HL-60 (cell line): ENCODE results near the gene SDHC.
A peak's percentile ranks its signal among the peaks of the same experiment; 100 is the strongest.
"Not testable (repeated sequence)": the region's sequence is repeated elsewhere in the genome, so short reads cannot be mapped to it uniquely, and the experiment has no call there.

Experiments used
- DNase-seq, 2 experiments: peaks; one replicate each; pipeline ENCODE4 v3.0.0-alpha.2; 2010 to 2020; ENCODE audit warnings: low read depth in 1 of 2, low spot score in 1 of 2
- H3K27ac ChIP-seq: fragments of 250-450 bp; sonication (Bioruptor Pico); replicated peaks from 2 replicates; pipeline ENCODE4 v1.5.1; 2020; ENCODE audit warnings: mild to moderate bottlenecking, moderate library complexity
- H3K27me3 ChIP-seq: fragments of 250-450 bp; sonication (Bioruptor Pico); 2 replicates; pipeline ENCODE4 v1.5.1; 2021; ENCODE audit warnings: mild to moderate bottlenecking, moderate library complexity; ENCODE audit not compliant: insufficient read depth, poor library complexity, severe bottlenecking
- H3K4me3 ChIP-seq: replicated peaks from 2 replicates; pipeline ENCODE4 v1.5.1; 2011; ENCODE audit warnings: mild to moderate bottlenecking, control low read depth, low read length; ENCODE audit not compliant: insufficient read depth
- GABPA ChIP-seq: IDR thresholded peaks from 2 replicates; pipeline ENCODE4 v1.6.1; 2012; ENCODE audit warnings: low read depth
- POLR2AphosphoS5 ChIP-seq: IDR thresholded peaks from 2 replicates; pipeline ENCODE4 v1.6.1; 2012; ENCODE audit warnings: low read depth
- SPI1 ChIP-seq: IDR thresholded peaks from 2 replicates; pipeline ENCODE4 v1.6.1; 2012; ENCODE audit warnings: low read depth, mild to moderate bottlenecking, borderline replicate concordance
- TF ChIP-seq, protein P1 (sequence below): IDR thresholded peaks from 2 replicates; pipeline ENCODE4 v1.6.1; 2012; ENCODE audit warnings: low read depth; ENCODE audit not compliant: insufficient replicate concordance
- TF ChIP-seq, protein P2 (sequence below): IDR thresholded peaks from one replicate; pipeline ENCODE4 v1.5.1; 2011; ENCODE audit warnings: low read length, control low read depth, inconsistent platforms; ENCODE audit not compliant: insufficient read depth

Gene SDHC

DNA sequence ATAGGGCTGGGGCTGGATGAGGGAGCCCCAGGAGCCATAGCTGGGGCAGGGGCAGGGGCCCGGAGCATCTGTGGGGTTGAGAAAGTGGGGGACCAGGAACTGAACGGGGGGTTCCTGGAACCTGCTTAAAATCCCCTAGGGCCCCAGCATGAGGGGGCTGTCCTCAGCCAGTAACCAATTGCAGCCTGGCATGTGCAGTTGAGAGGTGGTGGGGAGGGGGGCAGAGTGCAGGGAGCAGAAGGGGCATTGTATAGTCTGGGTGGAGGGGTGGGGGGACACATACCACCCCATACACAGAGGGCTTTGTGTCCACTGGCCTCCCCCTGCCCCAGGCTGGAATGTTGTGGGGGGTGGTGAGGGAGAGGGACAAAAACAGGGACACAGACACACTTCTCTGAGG is 4.3 kb upstream of the SDHC start, which contains the start of gene MPZ:
Gene MPZ, minus strand, starts transcription at position 101 of the 400 bp plus-strand sequence. Its CDS starts 63 bp downstream, at position 38.
- H3K4me3 ChIP-seq, result no peak within 1 kb of the TSS
- no peak for TF ChIP-seq POLR2AphosphoS5
- TF ChIP-seq GABPA, result no peak
- TF ChIP-seq SPI1, result no peak
- H3K27ac ChIP-seq, result no peak within 1 kb of the TSS
- no peak for DNase-seq
- no peaks in the 10 kb centered on the region for H3K27me3 ChIP-seq

DNA sequence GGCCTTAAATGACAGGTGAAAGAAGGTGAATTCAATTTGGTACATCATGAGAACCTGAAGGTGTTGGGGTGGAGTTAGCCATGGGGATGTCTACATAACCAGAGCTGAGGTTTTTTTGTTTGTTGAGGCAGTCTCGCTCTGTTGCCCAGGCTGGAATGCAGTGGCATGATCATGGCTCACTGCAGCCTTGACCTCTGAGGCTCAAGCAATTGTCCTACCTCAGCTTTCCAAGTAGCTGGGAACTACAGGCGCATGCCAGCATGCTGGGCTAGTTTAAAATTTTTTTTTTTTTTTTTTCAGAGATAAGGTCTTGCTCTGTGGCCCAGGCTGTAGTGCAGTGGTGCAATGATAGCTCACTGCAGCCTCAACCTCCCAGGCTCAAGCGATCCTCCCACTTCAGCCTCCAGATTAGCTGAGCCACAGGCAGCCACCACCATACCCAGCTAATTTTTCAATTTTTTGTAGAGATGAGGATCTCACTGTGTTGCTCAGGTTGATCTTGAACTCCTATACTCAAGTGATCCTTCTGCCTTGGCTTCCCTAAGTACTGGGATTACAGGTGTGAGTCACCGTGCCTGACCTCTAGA is 2.5 kb upstream of the SDHC start:
- H3K4me3 ChIP-seq, result no peak overlapping the region

DNA sequence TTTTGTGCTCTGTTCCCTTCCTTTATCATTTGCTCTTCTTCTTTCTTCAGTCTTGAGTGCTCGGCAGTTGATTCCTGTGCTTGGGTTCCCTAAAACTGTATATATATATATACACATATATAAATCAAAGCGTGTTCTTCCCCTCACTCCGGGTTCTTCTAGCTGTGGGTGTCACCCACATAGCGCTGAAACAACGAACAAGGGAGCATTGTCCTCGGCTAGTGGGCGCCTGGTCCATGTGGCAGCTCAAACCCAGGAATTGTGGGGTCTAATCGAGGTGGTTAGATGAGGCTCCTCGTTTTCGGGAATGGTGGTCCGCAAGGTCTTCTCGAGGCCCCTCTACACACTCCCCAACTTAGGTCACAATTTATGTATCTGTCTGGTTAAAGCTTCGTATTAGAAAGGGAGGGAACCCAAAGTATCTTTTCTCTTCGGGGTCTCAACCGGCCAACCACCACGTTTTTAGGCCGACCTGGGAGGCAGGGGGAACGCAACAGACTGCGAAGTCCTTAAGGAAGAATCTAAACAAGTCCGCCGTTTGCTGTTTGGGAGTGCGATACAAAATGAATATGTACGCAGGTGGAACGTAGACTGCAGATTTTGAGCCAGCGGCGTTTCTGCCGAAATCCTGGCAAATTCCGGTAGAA is 504 bp upstream of the SDHC start:
- H3K27ac ChIP-seq, result peak overlapping the region; percentile 93
- H3K27me3 ChIP-seq, result no peaks in the 10 kb centered on the region
- no peak for DNase-seq
- no peak for TF ChIP-seq GABPA
- no peak for TF ChIP-seq POLR2AphosphoS5
- TF ChIP-seq, protein P1, sequence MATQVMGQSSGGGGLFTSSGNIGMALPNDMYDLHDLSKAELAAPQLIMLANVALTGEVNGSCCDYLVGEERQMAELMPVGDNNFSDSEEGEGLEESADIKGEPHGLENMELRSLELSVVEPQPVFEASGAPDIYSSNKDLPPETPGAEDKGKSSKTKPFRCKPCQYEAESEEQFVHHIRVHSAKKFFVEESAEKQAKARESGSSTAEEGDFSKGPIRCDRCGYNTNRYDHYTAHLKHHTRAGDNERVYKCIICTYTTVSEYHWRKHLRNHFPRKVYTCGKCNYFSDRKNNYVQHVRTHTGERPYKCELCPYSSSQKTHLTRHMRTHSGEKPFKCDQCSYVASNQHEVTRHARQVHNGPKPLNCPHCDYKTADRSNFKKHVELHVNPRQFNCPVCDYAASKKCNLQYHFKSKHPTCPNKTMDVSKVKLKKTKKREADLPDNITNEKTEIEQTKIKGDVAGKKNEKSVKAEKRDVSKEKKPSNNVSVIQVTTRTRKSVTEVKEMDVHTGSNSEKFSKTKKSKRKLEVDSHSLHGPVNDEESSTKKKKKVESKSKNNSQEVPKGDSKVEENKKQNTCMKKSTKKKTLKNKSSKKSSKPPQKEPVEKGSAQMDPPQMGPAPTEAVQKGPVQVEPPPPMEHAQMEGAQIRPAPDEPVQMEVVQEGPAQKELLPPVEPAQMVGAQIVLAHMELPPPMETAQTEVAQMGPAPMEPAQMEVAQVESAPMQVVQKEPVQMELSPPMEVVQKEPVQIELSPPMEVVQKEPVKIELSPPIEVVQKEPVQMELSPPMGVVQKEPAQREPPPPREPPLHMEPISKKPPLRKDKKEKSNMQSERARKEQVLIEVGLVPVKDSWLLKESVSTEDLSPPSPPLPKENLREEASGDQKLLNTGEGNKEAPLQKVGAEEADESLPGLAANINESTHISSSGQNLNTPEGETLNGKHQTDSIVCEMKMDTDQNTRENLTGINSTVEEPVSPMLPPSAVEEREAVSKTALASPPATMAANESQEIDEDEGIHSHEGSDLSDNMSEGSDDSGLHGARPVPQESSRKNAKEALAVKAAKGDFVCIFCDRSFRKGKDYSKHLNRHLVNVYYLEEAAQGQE, result no peak
- TF ChIP-seq, protein P2, sequence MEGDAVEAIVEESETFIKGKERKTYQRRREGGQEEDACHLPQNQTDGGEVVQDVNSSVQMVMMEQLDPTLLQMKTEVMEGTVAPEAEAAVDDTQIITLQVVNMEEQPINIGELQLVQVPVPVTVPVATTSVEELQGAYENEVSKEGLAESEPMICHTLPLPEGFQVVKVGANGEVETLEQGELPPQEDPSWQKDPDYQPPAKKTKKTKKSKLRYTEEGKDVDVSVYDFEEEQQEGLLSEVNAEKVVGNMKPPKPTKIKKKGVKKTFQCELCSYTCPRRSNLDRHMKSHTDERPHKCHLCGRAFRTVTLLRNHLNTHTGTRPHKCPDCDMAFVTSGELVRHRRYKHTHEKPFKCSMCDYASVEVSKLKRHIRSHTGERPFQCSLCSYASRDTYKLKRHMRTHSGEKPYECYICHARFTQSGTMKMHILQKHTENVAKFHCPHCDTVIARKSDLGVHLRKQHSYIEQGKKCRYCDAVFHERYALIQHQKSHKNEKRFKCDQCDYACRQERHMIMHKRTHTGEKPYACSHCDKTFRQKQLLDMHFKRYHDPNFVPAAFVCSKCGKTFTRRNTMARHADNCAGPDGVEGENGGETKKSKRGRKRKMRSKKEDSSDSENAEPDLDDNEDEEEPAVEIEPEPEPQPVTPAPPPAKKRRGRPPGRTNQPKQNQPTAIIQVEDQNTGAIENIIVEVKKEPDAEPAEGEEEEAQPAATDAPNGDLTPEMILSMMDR, result no peak
- no peak for TF ChIP-seq SPI1
- H3K4me3 ChIP-seq, result peak overlapping the region; percentile 88

More for the DNA sequence above, 2.5 kb upstream of the SDHC start:
- Histone ChIP-seq H3K27ac (no peak overlapping the region), H3K27me3 (no peaks in the 10 kb centered on the region)
- DNase-seq, result no peak
- TF ChIP-seq SPI1 (no peak), GABPA (no peak), POLR2AphosphoS5 (no peak)
- TF ChIP-seq, protein P2, result no peak
- TF ChIP-seq, protein P1, result no peak

DNA sequence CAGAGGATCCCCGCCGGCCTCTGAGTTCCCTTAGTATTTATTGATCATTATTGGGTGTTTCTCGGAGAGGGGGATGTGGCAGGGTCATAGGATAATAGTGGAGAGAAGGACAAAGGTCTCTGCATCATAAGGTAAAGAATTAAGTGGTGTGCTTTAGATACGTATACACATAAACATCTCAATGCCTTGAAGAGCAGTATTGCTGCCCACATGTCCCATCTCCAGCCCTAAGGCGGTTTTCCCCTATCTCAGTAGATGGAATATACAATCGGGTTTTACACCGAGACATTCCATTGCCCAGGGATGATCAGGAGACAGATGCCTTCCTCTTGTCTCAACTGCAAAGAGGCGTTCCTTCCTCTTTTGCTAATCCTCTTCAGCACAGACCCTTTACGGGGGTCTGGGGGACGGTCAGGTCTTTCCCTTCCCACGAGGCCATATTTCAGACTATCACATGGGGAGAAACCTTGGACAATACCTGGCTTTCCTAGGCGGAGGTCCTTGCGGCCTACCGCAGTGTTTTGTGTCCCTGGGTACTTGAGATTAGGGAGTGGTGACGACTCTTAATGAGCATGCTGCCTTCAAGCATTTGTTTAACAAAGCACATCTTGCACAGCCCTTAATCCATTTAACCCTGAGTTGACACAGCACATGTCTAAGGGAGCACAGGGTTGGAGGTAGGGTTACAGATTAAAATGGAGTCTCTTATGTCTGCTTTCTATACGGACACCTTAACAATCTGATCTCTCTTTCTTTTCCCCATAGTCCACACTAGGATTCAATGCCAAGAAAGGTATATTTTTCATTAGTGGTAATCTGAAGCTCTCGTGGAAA is 1.9 kb downstream of the SDHC start:
- not testable (repeated sequence) for H3K4me3 ChIP-seq, DNase-seq, H3K27me3 ChIP-seq, H3K27ac ChIP-seq
